ENCODE data around the gene LOC128125822.
"Not testable (repeated sequence)": the region's sequence is repeated elsewhere in the genome, so short reads cannot be mapped to it uniquely, and the experiment has no call there.

The LOC128125822 gene

DNA sequence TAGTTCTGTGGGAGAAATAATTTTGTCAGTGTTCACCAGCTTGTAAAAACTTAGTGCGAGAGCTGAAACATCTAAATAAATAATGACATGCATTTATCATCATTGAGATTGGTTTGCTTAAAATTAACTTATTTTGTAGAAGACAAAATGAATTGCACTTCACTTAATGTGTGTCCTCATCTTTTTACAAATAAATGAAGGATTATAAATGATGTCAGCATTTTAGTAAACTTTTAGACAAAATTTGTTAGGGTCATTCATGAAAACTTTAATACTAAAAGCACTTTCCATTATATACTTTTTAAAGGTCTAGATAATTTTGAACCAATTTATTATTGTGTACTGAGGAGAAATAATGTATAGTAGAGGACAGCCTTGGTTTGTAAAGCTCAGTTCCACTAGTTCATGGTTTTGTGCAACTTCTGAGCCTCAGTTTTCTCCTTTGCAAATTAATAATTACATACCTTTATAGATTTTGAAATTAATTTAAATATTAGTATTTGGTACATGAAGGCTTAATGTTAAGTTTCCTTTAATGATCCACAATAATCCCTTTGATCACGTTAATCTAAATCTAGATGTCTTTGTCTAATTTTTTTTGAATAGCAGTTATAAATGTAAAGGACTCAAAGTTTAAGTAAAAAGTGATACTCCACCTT is 9.2 kb downstream of the LOC128125822 start:
- ATAC-seq (ENCODE audit: low FRiP score) (no peak), DNase-seq (ENCODE audit: low spot score) (no peak)
- TF ChIP-seq CTCF (IDR thresholded peaks at IDR 0.05): no peak

DNA sequence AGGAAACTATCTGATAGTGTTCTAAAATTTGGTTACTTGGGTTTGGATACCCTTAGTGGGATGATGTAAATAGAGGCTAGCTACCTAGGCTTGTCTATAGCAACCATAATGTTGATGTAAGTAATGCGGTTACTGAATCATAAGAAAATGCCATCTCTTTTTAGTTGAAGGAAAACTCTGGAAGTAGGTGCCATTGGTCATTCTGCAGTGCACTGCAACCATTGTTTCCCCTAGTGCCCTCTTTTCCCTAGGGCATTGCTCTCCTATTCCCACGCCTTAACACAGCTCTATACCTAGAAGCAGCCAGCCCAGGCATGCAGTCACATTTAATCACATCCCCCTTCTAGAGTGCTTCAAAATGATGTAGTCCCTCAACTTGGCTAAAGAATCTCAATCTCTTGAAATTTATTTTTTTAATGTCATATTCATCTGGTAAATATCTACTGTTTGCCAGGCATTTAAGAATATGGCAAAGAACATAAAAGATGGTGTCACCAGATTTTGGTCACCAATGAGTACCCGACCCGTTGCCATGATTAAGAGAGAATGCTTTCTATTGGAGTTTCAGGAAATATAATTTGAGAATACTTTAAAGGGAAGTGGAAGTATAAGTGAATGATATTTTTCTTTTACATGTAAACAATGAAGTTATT is 10.4 kb downstream of the LOC128125822 start:
- TF ChIP-seq CTCF (IDR thresholded peaks at IDR 0.05): no peak

GRCh38 chr6:63584125-63584514 is 11.8 kb downstream of the LOC128125822 start:
- DNase-seq (ENCODE audit: low spot score): no peak
- ATAC-seq (ENCODE audit: low FRiP score): no peak
- TF ChIP-seq CTCF (IDR thresholded peaks at IDR 0.05): no peak

More for the DNA sequence above, 10.4 kb downstream of the LOC128125822 start:
- no peak for DNase-seq (ENCODE audit: low spot score)
- no peak for ATAC-seq (ENCODE audit: low FRiP score)

DNA sequence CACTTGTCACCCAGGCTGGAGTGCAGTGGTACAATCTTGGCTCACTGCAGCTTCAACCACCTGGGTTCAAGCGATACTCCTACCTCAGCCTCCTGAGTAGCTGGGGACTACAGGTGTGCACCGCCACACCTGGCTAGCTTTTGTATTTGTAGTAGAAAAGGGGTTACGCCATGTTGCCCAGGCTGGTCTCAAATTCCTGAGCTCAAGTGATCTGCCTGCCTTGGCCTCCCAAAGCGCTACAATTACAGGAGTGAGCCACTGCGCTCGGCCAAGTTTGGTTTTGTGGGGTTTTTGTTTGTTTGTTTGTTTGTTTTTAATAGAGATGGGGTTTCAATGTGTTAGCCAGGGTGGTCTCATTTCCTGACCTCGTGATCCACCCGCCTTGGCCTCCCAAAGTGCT is 12.3 kb downstream of the LOC128125822 start:
- ATAC-seq (ENCODE audit: low FRiP score) (no peak), DNase-seq (ENCODE audit: low spot score) (no peak)
- TF ChIP-seq CTCF (IDR thresholded peaks at IDR 0.05): no peak

DNA sequence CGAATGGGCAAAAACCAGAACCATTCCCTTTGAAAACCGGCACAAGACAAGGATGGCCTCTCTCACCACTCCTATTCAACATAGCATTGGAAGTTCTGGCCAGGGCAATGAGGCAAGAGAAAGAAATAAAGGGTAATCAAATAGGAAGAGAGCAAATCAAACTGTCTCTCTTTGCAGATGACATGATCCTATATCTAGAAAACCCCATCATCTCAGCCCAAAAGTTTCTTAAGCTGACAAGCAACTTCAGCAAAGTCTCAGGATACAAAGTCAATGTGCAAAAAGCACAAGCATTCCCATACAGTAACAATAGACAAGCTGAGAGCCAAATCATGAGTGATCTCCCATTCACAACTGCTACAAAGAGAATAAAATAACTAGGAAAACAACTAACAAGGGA is 13.4 kb downstream of the LOC128125822 start:
- not testable (repeated sequence) for ATAC-seq (ENCODE audit: low FRiP score); DNase-seq (ENCODE audit: low spot score)

DNA sequence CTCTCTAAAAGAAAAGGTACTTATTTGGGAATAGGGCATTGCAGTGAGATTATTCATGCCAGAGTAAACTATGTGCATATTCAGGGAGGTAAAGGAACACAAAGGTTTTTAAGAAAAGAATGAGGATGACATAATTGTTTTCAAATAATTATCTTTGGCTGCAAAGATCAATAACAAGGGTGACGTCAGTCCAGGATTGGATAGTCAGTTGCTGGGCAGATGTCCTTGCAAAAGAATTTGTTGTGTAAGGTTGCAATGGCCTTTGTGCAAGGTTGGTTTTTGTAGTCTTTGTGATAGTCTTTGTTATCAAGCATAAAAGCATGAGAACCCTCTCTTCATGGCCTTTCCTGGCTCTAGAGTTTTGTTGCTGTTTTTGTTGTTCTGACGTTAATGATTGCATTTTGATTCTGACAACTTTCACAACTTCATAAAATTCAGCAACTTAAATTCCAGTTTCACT is 17.7 kb downstream of the LOC128125822 start:
- no peak for TF ChIP-seq CTCF (IDR thresholded peaks at IDR 0.05)
- DNase-seq (ENCODE audit: low spot score): no peak
- ATAC-seq (ENCODE audit: low FRiP score): no peak

DNA sequence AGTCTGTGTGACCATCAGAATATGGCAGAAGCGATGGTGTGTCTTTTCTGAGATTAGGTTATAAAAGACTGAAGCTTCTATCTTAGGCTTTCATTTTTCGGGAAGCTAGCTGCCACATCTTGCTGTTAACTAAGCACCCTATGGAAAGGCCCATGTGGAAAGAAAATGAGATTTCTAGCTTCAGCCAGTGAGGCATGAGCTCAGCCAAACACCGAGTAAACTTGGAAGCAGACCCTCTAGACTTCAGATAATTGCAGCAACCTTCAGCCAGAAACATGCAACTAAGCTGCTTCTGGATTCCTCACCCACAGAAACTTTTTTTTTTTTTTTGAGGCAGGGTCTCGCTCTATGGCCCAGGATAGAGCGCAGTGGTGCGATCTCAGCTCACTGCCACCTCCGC is 20.6 kb downstream of the LOC128125822 start:
- ATAC-seq (ENCODE audit: low FRiP score) (no peak), DNase-seq (ENCODE audit: low spot score) (no peak)
- no peak for TF ChIP-seq CTCF (IDR thresholded peaks at IDR 0.05)
